GM23338 (cell line): Measurements from ENCODE around the gene XYLT1. TPM values are rescaled to one million over a fixed set of nuclear protein-coding genes. Genes with fewer than 3 reads are reported as not detected.

Experiments used
- ATAC-seq: fragments of 200-7000 bp; cut with Tn5 transposase; 3 replicates; pipeline ENCODE4 v1.9.1; 2020
- DNase-seq: peaks from one replicate; pipeline ENCODE4 v3.0.0-alpha.2; 2015; ENCODE audit warnings: low spot score
- H2AFZ ChIP-seq: fragments of 200-600 bp; sonication (generic); 2 replicates; pipeline ENCODE4 v1.8.0; 2016; ENCODE audit warnings: antibody characterized with exemption, mild to moderate bottlenecking, moderate library complexity
- H3F3A ChIP-seq: fragments of 200-600 bp; sonication (generic); replicated peaks from 2 replicates; pipeline ENCODE4 v1.8.0; 2017; ENCODE audit warnings: antibody characterized with exemption, mixed run types, low read depth
- H3K27ac ChIP-seq: fragments of 200-600 bp; sonication (generic); 2 replicates; pipeline ENCODE4 v1.6.1; 2016; ENCODE audit warnings: low read depth
- H3K27me3 ChIP-seq: fragments of 200-600 bp; sonication (generic); 2 replicates; pipeline ENCODE4 v1.8.0; 2016; ENCODE audit warnings: mild to moderate bottlenecking, mixed run types, moderate library complexity; ENCODE audit not compliant: insufficient read depth
- H3K36me3 ChIP-seq: fragments of 200-600 bp; sonication (generic); 2 replicates; pipeline ENCODE4 v1.8.0; 2016; ENCODE audit warnings: mild to moderate bottlenecking; ENCODE audit not compliant: insufficient read depth
- H3K4me1 ChIP-seq: fragments of 200-600 bp; sonication (generic); 2 replicates; pipeline ENCODE4 v1.8.0; 2016; ENCODE audit warnings: mild to moderate bottlenecking, moderate library complexity; ENCODE audit not compliant: insufficient read depth
- H3K4me2 ChIP-seq: fragments of 200-600 bp; sonication (generic); 2 replicates; pipeline ENCODE4 v1.7.1; 2017; ENCODE audit warnings: mixed run types
- H3K4me3 ChIP-seq: fragments of 200-600 bp; sonication (generic); 2 replicates; pipeline ENCODE4 v1.6.1; 2016; ENCODE audit warnings: mixed run types
- H3K79me2 ChIP-seq: fragments of 200-600 bp; sonication (generic); replicated peaks from 2 replicates; pipeline ENCODE4 v1.8.0; 2017; ENCODE audit warnings: mild to moderate bottlenecking; ENCODE audit not compliant: insufficient read depth
- H3K9me2 ChIP-seq: fragments of 200-600 bp; sonication (generic); 2 replicates; pipeline ENCODE4 v1.8.0; 2017; ENCODE audit not compliant: insufficient read depth
- H4K20me1 ChIP-seq: fragments of 200-600 bp; sonication (generic); replicated peaks from 2 replicates; pipeline ENCODE4 v1.8.0; 2017; ENCODE audit warnings: mild to moderate bottlenecking; ENCODE audit not compliant: insufficient read depth
- H3K27ac Mint-ChIP-seq: 2 replicates; pipeline ENCODE4 v1.8.0; 2020; ENCODE audit warnings: inconsistent platforms, mild to moderate bottlenecking, moderate library complexity, mixed read lengths
- H3K27me3 Mint-ChIP-seq: 3 replicates; pipeline ENCODE4 v1.8.0; 2022; ENCODE audit warnings: low read depth, mild to moderate bottlenecking, moderate library complexity, mixed read lengths, inconsistent platforms; ENCODE audit not compliant: insufficient read depth, poor library complexity
- H3K36me3 Mint-ChIP-seq: 3 replicates; pipeline ENCODE4 v1.8.0; 2021; ENCODE audit warnings: low read depth, mild to moderate bottlenecking, inconsistent platforms, moderate library complexity, mixed read lengths
- H3K4me1 Mint-ChIP-seq: 3 replicates; pipeline ENCODE4 v1.8.0; 2020; ENCODE audit warnings: mild to moderate bottlenecking, inconsistent platforms, mixed read lengths
- H3K4me3 Mint-ChIP-seq: 3 replicates; pipeline ENCODE4 v1.8.0; 2021; ENCODE audit warnings: moderate library complexity, mild to moderate bottlenecking, inconsistent platforms, mixed read lengths
- H3K9me3 Mint-ChIP-seq: 3 replicates; pipeline ENCODE4 v1.8.0; 2020; ENCODE audit warnings: moderate library complexity, mild to moderate bottlenecking, inconsistent platforms, mixed read lengths
- CREB1 ChIP-seq: fragments of 250-450 bp; sonication (Bioruptor Pico); IDR thresholded peaks from 2 replicates; pipeline ENCODE4 v1.5.0; 2020; ENCODE audit warnings: low read depth, mild to moderate bottlenecking, moderate library complexity
- EZH2 ChIP-seq: fragments of 200-600 bp; sonication (generic); IDR thresholded peaks from one replicate; pipeline ENCODE4 v1.8.0; 2017; ENCODE audit warnings: antibody characterized with exemption, mild to moderate bottlenecking, low read depth; ENCODE audit not compliant: unreplicated experiment
- JUNB ChIP-seq: IDR thresholded peaks from one replicate; pipeline ENCODE4 v1.6.1; 2016; ENCODE audit warnings: antibody characterized with exemption; ENCODE audit not compliant: unreplicated experiment
- NANOG ChIP-seq: IDR thresholded peaks from 2 replicates; pipeline ENCODE4 v1.6.1; 2016; ENCODE audit warnings: antibody characterized with exemption, borderline replicate concordance
- POLR2AphosphoS5 ChIP-seq: IDR thresholded peaks from 2 replicates; pipeline ENCODE4 v1.6.1; 2016; ENCODE audit warnings: antibody characterized with exemption, low read depth
- STAT1 ChIP-seq: IDR thresholded peaks from one replicate; pipeline ENCODE4 v1.6.1; 2016; ENCODE audit warnings: antibody characterized with exemption; ENCODE audit not compliant: unreplicated experiment
- ZNF114 ChIP-seq: fragments of 250-450 bp; sonication (Bioruptor Pico); IDR thresholded peaks from 2 replicates; pipeline ENCODE4 v1.5.0; 2020; ENCODE audit warnings: mild to moderate bottlenecking, moderate library complexity
- ZNF331 ChIP-seq: fragments of 250-450 bp; sonication (Bioruptor Pico); IDR thresholded peaks from 2 replicates; pipeline ENCODE4 v1.5.0; 2020; ENCODE audit warnings: low read depth, mild to moderate bottlenecking, moderate library complexity
- polyA plus RNA-seq: library from polyadenylated mRNA; unstranded; fragments of >200 nt; fragmentation: Nextera tagmentation; extraction: Ambion mirVana; gene quantifications from 2 replicates; pipeline ENCODE4 v1.2.1, GENCODE V29; 2016
- total RNA-seq: library from RNA; depleted of rRNA; stranded (reverse); fragments of >200 nt; shearing (Covaris generic); gene quantifications from 2 replicates; pipeline ENCODE4 v1.2.3, GENCODE V29; 2014
- TF ChIP-seq, protein P1 (sequence below), 2 experiments: fragments of 200-600 bp in 1 of 2; sonication (generic) in 1 of 2; conservative IDR thresholded peaks; 2 replicates each; pipeline versions ENCODE4 v1.5.1 to v1.6.1; 2016 to 2017; ENCODE audit warnings: antibody characterized with exemption in 2 of 2, low read depth in 2 of 2, mild to moderate bottlenecking in 2 of 2, moderate library complexity in 1 of 2
- TF ChIP-seq, protein P2 (sequence below): IDR thresholded peaks from 2 replicates; pipeline ENCODE4 v1.6.1; 2016; ENCODE audit warnings: antibody characterized with exemption
- TF ChIP-seq, protein P3 (sequence below): IDR thresholded peaks from one replicate; pipeline ENCODE4 v1.6.1; 2018; ENCODE audit warnings: antibody characterized with exemption; ENCODE audit not compliant: unreplicated experiment
- TF ChIP-seq, protein P4 (sequence below): fragments of 250-450 bp; sonication (Bioruptor Pico); IDR thresholded peaks from 2 replicates; pipeline ENCODE4 v1.5.0; 2020; ENCODE audit warnings: mild to moderate bottlenecking, moderate library complexity

Gene XYLT1
- total and polyA plus RNA-seq, 2 experiments from 2014 or later: 3.5 to 24.7 TPM

DNA sequence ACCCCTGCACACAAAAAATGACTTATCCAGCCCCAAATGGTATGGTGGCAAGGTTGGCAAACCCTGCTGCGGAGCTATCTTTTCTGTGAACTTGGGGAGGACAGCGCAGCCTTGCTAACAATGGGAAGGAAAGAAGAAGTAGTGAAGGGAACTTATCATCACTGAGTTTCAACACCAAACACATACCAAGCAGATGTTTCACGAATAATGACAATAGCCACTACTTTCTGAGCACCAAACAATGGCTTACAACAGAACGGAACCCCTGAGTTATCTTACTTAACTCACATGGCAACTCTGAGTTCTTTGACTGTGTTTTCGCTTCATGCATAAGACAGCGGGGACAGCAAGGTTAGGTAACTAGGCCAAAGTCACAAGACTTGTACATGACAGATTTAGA is 148.9 kb downstream of the XYLT1 start:
- Histone ChIP-seq H4K20me1 (no peaks in the 10 kb centered on the region), H3K36me3 (no peaks in the 10 kb centered on the region), H3K4me2 (no peak overlapping the region), H3K27me3 (no peaks in the 10 kb centered on the region), H3K4me3 (no peak overlapping the region), H2AFZ (no peak overlapping the region), H3K9me2 (no peaks in the 10 kb centered on the region), H3K79me2 (peaks cover 46% of the 10 kb centered on the region), H3K27ac (no peak overlapping the region), H3K4me1 (peaks cover 19% of the 10 kb centered on the region; the same call in 1 of the 2 replicates), H3F3A (0 out of 2 replicates have a peak, but pooled peaks cover 3% of the 10 kb centered on the region)
- ATAC-seq: no peak
- Mint-ChIP-seq H3K27me3 (peaks cover 9% of the 10 kb centered on the region), H3K27ac (no peak overlapping the region), H3K4me1 (peaks cover 25% of the 10 kb centered on the region), H3K9me3 (no peaks in the 10 kb centered on the region), H3K4me3 (no peak overlapping the region), H3K36me3 (no peaks in the 10 kb centered on the region)
- no peak for DNase-seq
- TF ChIP-seq, protein P1, sequence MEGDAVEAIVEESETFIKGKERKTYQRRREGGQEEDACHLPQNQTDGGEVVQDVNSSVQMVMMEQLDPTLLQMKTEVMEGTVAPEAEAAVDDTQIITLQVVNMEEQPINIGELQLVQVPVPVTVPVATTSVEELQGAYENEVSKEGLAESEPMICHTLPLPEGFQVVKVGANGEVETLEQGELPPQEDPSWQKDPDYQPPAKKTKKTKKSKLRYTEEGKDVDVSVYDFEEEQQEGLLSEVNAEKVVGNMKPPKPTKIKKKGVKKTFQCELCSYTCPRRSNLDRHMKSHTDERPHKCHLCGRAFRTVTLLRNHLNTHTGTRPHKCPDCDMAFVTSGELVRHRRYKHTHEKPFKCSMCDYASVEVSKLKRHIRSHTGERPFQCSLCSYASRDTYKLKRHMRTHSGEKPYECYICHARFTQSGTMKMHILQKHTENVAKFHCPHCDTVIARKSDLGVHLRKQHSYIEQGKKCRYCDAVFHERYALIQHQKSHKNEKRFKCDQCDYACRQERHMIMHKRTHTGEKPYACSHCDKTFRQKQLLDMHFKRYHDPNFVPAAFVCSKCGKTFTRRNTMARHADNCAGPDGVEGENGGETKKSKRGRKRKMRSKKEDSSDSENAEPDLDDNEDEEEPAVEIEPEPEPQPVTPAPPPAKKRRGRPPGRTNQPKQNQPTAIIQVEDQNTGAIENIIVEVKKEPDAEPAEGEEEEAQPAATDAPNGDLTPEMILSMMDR (conservative IDR thresholded peaks at IDR 0.05; ENCODE audit: low read depth in 2 of 2): no peak
- TF ChIP-seq, protein P2, sequence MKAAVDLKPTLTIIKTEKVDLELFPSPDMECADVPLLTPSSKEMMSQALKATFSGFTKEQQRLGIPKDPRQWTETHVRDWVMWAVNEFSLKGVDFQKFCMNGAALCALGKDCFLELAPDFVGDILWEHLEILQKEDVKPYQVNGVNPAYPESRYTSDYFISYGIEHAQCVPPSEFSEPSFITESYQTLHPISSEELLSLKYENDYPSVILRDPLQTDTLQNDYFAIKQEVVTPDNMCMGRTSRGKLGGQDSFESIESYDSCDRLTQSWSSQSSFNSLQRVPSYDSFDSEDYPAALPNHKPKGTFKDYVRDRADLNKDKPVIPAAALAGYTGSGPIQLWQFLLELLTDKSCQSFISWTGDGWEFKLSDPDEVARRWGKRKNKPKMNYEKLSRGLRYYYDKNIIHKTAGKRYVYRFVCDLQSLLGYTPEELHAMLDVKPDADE: no peak
- TF ChIP-seq CREB1 (CRISPR knock-in tag): no peak
- no peak for TF ChIP-seq NANOG
- TF ChIP-seq JUNB: no peak
- TF ChIP-seq, protein P3, sequence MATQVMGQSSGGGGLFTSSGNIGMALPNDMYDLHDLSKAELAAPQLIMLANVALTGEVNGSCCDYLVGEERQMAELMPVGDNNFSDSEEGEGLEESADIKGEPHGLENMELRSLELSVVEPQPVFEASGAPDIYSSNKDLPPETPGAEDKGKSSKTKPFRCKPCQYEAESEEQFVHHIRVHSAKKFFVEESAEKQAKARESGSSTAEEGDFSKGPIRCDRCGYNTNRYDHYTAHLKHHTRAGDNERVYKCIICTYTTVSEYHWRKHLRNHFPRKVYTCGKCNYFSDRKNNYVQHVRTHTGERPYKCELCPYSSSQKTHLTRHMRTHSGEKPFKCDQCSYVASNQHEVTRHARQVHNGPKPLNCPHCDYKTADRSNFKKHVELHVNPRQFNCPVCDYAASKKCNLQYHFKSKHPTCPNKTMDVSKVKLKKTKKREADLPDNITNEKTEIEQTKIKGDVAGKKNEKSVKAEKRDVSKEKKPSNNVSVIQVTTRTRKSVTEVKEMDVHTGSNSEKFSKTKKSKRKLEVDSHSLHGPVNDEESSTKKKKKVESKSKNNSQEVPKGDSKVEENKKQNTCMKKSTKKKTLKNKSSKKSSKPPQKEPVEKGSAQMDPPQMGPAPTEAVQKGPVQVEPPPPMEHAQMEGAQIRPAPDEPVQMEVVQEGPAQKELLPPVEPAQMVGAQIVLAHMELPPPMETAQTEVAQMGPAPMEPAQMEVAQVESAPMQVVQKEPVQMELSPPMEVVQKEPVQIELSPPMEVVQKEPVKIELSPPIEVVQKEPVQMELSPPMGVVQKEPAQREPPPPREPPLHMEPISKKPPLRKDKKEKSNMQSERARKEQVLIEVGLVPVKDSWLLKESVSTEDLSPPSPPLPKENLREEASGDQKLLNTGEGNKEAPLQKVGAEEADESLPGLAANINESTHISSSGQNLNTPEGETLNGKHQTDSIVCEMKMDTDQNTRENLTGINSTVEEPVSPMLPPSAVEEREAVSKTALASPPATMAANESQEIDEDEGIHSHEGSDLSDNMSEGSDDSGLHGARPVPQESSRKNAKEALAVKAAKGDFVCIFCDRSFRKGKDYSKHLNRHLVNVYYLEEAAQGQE: no peak
- no peak for TF ChIP-seq ZNF114 (CRISPR knock-in tag)
- TF ChIP-seq EZH2: no peak
- no peak for TF ChIP-seq ZNF331 (CRISPR knock-in tag)
- TF ChIP-seq, protein P4, sequence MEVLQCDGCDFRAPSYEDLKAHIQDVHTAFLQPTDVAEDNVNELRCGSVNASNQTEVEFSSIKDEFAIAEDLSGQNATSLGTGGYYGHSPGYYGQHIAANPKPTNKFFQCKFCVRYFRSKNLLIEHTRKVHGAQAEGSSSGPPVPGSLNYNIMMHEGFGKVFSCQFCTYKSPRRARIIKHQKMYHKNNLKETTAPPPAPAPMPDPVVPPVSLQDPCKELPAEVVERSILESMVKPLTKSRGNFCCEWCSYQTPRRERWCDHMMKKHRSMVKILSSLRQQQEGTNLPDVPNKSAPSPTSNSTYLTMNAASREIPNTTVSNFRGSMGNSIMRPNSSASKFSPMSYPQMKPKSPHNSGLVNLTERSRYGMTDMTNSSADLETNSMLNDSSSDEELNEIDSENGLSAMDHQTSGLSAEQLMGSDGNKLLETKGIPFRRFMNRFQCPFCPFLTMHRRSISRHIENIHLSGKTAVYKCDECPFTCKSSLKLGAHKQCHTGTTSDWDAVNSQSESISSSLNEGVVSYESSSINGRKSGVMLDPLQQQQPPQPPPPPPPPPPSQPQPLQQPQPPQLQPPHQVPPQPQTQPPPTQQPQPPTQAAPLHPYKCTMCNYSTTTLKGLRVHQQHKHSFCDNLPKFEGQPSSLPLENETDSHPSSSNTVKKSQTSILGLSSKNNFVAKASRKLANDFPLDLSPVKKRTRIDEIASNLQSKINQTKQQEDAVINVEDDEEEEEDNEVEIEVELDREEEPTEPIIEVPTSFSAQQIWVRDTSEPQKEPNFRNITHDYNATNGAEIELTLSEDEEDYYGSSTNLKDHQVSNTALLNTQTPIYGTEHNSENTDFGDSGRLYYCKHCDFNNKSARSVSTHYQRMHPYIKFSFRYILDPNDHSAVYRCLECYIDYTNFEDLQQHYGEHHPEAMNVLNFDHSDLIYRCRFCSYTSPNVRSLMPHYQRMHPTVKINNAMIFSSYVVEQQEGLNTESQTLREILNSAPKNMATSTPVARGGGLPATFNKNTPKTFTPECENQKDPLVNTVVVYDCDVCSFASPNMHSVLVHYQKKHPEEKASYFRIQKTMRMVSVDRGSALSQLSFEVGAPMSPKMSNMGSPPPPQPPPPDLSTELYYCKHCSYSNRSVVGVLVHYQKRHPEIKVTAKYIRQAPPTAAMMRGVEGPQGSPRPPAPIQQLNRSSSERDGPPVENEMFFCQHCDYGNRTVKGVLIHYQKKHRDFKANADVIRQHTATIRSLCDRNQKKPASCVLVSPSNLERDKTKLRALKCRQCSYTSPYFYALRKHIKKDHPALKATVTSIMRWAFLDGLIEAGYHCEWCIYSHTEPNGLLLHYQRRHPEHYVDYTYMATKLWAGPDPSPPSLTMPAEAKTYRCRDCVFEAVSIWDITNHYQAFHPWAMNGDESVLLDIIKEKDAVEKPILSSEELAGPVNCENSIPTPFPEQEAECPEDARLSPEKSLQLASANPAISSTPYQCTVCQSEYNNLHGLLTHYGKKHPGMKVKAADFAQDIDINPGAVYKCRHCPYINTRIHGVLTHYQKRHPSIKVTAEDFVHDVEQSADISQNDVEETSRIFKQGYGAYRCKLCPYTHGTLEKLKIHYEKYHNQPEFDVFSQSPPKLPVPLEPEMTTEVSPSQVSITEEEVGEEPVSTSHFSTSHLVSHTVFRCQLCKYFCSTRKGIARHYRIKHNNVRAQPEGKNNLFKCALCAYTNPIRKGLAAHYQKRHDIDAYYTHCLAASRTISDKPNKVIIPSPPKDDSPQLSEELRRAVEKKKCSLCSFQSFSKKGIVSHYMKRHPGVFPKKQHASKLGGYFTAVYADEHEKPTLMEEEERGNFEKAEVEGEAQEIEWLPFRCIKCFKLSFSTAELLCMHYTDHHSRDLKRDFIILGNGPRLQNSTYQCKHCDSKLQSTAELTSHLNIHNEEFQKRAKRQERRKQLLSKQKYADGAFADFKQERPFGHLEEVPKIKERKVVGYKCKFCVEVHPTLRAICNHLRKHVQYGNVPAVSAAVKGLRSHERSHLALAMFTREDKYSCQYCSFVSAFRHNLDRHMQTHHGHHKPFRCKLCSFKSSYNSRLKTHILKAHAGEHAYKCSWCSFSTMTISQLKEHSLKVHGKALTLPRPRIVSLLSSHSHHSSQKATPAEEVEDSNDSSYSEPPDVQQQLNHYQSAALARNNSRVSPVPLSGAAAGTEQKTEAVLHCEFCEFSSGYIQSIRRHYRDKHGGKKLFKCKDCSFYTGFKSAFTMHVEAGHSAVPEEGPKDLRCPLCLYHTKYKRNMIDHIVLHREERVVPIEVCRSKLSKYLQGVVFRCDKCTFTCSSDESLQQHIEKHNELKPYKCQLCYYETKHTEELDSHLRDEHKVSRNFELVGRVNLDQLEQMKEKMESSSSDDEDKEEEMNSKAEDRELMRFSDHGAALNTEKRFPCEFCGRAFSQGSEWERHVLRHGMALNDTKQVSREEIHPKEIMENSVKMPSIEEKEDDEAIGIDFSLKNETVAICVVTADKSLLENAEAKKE (CRISPR knock-in tag): no peak
- no peak for TF ChIP-seq STAT1
- TF ChIP-seq POLR2AphosphoS5: no peak
